NCI-H69 (cell line): ENCODE data around the gene RPS6KB2.
A peak's percentile ranks its signal among the peaks of the same experiment; 100 is the strongest.
"Not testable (repeated sequence)": the region's sequence is repeated elsewhere in the genome, so short reads cannot be mapped to it uniquely, and the experiment has no call there.

Source experiments
- DNase-seq: peaks from one replicate; lab custom pipeline; 2025; lab: John Stamatoyannopoulos, UW

RPS6KB2 gene

DNA sequence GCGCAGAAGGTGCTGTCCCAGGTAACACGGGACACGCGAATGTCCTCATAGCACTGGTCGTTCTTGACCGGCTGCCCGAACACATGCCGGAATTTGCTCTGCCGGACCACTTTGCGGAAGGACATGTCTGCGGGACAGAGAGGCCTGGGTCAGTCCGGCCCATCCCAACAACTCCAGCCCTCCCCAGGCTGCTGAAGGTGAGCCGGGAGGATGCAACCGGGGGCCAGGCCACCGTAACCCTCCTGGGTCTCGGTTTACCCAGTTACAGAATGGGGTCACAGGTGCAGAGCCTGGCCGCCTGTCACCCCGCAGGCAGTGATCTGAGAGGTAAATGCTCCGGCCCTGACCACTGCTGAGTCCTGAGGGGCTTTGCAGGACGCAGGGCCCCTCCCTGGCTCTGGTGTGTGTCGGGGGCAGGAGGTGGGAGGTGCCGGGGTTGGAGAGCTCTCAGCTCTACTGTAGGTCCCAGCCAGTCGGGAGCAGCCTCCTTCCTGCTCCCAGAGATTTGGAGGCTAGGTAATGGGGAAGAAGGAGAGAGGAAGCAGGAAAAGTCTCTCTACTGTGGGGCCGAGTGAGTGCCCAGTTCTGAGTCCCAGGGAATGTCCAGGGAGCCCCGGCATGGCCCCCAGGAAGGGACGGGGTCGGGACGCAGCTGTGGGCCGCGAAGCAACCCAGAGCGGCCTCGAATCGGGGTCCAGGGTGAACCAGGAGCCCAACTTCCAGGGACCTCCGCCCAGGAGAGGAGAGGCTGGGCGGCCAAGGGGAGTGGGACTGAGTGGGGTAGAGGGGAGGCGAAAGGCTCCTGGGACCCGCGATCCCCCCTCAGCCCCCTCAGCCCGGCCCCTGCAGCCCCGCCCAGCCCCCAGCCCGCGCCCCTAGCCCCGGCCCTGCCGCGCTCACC, 14.5 kb downstream of the RPS6KB2 start:
- DNase-seq, result peak; percentile 40

DNA sequence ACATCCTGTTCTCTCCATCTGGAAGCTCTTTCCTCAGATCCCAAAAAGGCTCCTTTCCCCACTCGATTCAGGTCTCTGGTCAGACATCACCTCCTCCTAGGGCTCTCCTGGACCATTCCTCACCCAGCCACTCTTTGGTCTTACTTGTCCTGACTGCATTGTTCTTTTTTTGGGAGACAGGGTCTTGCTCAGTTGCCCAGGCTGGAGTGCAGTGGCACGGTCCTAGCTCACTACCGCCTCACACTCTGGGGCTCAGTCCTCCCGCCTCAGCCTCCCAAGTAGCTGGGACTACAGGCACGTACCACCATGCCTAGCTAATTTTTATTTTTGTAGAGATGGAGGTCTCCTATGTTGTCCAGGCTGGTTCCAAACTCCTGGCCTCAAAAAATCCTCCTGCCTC, 17.2 kb downstream of the RPS6KB2 start:
- no peak for DNase-seq

DNA sequence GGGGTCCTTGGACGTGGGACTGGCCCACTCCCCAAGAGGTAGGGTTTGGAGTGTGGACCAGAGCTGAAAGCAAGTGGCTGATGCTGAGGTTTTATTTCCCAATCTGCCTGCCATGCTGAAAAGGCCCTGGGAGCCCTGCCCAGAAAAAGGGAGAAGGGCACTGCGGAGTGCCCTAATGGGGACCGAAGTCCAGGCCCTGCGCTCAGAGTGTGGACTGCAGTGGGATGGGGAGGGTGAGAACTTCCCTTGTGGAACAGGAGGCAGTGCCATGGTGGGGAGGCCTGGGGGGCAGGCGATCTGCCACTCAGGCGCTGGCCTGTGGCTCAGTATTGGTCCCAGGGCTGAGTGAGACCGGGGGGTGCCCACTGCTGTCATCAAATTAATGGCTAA, 19.9 kb downstream of the RPS6KB2 start:
- no peak for DNase-seq

DNA sequence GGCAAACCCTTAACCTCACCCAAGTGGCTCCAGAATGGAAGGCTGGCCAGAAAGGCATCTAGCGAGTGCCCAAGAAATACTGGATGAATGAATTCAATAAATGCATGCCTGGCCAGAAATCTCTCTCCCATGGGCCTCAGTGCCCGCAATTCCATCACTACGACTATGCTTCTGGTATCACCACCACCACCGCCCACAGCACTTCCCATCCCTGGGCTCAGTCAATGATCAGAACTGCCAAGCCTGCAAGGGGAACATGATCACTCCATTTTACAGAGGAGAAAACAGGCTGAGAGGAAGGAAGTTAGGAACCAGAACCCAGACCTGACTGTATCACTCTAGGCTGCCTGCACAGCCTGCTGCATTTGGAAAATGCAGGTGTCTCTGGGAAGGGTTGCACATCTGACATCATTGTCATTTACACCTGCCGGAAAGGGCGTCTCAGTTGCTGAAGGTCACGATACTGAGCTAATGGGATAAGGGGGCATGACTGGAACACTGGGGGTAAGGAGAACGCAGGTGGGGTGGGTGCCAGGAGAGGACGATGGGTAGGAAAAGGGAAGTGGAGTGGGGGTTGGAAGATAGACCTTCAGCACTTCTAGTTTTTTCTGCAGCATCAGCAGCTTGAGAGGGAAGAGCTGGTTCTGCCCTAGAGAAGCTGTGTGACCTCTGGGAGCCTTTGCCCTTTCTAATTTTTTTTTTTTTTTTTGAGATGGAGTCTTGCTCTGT, 21.0 kb downstream of the RPS6KB2 start:
- DNase-seq, result no peak

DNA sequence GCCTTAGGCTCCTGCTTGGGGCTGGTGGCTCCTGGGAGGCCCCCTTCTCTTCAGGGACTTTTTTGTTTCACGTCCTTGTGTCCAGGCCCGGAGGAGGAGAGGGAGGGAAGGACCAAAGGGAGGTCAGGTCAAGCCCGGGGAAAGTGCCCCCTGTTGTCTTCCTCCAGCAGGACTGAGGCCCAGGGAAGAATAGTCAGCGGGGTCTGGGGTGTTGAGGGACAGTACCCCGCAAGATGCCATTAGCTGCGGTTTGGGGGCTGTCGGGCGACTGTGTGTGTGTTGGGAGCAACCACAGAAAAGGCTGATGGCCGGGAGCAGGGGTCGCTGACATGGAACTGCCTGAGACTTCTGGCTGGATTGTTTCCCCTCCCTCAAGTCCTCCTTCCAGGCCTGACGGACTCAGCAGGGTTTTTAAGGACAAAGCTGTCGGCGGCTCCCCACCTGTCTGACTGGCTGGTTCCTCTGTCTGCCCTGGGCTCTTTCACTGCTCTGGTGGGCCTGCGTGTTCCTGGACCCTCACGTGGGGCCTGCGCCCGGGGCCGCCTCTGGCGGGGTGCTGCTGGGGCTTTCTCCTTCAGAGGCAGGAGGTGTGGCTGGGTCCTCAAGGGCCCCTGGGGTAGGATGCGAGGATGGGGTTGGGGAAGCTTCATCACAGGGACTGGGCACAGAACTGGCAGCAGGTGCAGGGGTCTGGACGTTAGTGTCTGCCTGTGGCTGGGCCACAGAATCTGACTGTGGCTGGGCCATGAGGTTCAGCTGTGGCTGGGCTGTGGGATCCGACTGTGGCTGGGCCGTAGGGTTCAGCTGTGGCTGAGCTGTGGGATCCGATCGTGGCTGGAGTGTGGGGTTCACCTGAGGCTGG, 22.7 kb downstream of the RPS6KB2 start:
- DNase-seq, result no peak

DNA sequence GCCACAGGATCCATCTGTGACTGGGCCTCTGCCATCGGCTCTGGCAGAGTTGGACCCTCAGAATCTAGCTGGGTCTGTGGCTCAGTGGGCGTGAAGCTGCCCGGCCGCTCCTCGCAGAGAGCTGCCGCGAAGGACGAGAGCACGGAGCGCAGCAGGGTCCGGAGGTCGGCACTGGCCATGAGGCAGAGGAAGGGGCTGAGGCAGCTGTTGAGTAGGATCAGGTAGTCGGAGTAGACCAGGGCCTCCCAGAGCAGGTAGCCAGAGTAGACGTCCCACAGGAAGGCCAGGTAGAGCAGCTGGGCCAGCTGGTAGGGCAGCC, 23.3 kb downstream of the RPS6KB2 start:
- DNase-seq, result no peak

DNA sequence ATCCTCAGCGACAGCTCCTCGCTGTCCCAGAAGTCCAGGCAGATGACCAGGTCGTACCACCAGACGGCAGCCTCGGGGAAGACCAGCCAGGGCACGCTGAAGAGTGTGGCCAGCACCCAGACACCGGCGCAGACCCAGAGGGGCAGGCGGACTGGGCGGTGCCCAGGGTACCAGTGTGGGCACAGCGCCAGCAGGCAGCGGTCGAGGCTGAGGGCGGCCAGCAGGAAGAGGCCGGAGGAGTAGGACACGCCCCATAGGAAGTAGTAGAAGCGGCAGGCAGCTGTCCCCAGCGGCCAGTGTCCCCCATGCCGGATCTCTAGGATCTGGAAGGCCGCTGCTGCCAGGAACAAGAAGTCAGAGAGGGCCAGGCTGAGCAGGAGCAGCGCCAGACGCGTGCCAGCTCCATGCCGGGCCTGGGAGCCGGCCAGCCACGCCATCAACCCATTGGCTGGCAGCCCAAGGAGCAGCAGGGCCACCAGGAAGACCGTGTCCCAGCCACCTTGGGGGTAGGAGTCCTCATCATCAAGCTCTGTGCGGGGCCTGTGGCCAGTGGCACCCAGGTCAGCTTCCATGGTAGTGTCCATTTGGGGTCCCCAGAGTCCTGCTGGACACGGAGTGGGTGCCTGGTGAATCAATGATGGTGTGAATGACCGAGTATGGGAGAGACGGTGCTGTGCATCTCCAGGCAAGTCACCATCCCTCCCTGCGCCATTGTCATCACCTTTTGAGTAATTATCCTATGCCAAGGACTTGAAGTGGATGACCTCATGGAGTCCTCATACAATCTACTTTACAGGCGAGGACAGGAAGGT, 24.1 kb downstream of the RPS6KB2 start, which contains the start of gene GPR152:
Gene GPR152 (minus strand): TSS at position 589 of the 812 bp plus-strand sequence. CDS start 5 bp downstream, at position 584.
- DNase-seq, result peak; percentile 68

DNA sequence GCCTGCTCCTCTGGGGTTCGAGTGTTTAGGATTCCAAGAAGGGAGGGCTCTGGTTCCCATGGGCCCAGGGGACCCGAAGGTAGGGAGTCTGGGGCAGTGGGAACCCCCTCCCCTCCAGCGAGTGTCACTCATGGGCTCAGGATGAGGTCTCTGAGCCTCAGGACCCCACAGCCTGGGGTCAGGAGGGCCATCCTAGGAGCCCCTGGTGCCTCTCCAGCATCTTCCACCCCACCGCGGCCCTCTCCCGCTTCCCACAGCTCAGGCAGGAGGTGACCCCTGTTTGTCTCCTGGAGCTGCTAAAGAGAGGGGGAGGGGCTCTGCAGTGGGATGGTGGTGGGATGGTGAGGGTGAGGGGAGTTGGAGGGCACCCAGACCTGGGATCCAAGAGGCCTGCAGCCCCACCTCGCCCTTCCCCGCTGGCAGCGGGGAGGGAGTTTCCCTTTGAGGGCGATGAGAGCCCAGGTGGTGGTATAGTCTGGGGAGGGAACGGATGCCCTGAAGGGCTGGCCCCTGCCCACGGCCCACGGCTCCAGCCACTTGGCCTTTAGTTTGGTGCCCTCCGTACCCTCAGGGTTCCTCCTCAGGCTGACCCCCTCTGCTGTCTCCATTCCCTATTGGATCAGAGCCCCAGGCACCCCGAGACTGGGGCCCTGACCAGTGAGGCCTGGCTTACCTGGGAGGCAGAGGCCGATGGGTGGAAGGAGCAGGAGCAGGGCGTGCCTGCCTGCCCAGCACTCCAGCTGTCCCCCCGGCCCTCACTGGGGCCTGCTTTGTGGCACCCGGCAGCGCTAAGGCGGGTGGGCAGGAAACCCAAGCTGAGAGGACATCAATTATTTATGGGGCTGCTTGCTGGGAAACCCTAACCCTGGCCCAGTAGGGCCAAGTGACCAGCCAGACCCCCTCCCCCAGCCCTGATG, 25.8 kb downstream of the RPS6KB2 start:
- no peak for DNase-seq

DNA sequence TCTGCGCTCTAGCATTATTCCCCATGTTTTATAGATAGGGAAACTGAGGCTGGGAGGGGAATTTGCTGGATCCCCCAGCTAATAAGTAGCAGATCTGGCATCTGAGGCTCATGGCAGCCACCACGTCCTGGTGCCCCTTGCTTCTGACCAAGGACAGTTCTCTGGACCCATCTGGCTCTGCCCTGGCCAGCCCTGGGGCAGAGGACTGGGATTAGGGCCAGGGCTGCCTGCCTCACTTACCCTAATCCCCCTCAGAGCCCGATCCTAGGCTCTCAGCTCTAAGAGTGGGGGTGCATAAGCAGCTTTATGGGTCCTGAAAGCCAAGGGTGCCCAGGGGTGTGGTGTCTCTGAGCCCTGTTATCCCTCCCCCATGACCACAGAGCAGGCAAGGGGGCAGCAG, 26.8 kb downstream of the RPS6KB2 start, which contains the start of gene CABP4:
Gene CABP4 (plus strand): TSS at position 301 of the 400 bp plus-strand sequence. CDS start 70 bp downstream, at position 371.
- no peak for DNase-seq

DNA sequence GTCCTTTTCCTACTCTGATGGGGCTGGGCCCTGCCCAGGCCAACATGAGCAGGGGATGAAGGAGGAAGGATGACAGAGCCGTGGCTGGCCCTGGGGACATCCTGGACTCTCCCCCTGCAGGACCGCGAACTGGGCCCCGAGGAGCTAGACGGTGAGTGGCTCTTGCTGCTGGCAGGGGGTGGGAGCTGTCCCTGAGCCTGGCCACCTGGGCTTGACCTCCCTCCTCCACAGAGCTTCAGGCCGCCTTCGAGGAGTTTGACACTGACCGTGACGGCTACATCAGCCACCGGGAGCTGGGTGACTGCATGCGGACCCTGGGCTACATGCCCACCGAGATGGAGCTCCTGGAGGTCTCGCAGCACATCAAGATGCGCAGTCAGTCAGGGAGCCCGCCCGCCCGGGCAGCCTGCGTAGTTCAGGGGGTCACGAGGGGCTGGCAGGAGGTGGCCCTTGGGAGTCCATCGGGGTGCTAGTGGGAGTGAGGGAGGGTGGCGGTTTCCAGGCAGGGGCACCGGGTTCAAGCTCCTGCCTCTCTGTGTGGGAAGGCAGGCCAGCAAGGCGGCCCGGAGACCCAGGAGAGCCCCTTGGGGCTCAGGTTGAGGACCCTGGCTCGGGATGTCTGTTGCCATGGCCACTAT, 27.9 kb downstream of the RPS6KB2 start:
- no peak for DNase-seq

DNA sequence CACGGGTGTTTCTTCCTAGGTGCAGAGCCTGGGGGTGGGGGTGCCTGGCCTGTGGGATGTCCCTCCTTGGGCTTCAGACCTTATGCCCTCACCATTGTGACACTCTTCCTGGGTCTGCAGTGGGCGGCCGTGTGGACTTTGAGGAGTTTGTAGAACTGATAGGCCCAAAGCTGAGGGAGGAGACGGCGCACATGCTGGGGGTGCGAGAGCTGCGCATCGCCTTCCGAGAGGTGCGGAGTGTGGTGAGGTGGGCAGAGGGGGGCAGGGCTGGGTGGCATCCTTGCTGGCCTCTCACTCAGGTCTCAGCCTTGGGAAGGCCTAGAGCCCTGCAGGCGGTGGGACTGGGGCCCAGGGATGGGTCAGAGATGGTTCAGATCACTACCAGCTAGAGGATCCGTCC, 29.2 kb downstream of the RPS6KB2 start:
- no peak for DNase-seq

DNA sequence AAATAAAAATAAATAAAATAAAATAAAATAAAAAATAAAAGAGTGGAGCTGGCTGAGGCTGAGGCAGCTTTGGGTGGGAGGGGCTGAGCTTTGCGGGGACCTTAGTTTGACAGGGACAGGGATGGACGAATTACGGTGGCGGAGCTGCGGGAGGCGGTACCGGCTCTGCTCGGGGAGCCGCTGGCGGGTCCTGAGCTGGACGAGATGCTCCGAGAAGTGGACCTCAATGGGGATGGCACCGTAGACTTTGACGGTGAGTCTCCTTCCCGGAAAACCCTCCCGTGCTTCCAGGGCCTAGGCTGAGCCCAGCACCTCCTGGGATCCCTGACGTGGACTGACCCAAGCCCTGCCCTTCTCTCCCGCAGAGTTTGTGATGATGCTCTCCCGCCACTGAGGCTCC, 30.0 kb downstream of the RPS6KB2 start:
- no peak for DNase-seq

DNA sequence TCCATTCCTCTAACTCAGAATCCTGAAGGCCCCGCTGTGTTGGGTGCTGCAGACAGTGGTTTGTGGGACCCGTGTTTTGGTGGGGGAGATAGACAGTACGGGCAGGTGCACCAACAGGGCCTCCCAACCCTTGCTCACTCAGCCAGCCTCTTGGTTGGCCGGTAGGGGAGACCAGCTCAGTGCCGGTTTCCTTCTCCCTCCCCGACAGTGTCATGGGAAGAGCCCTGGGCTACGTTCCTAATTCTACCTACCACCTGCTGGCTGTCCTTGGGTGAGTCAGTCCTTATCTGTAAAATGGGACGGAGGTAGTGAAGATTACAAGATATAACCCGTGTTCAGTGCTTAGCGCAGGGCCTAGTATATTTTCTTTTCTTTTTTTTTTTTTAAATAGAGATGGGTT, 34.9 kb downstream of the RPS6KB2 start:
- DNase-seq, result no peak

DNA sequence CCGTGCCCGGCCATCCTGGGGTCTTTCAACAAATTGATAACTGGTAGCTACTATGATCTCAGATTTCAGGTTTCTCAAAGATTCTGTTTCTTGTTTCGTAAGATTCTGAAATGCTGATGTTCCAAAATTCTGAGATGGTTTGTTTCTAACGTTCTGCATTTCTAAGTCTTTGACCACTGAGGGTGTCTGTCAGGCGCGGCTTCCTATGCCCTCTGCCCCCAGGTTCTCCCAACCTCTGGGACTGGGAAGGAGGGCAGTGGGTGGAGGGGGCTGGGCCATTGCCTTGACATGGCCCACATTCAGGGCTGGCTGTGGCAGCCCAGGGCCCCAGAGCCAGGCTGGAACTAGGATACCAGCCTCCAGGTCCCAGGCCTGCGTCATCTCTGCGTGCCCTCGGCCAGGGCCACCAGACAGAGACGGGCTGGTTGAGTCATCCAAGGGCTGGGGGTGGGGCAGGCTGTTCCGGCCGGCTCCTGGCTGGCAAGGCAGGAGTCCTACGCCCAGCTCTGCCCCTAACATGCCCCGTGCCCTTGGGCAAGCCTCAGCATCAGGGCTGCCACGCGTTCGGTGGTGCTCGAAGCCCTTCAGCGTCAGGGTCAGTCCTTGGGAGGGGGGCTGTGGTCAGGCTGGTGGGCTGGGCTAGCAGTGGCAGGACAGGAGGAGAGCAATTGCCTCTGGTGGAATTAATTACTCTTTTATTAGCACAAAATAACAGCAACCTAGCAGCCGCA, 35.6 kb downstream of the RPS6KB2 start:
- no peak for DNase-seq

DNA sequence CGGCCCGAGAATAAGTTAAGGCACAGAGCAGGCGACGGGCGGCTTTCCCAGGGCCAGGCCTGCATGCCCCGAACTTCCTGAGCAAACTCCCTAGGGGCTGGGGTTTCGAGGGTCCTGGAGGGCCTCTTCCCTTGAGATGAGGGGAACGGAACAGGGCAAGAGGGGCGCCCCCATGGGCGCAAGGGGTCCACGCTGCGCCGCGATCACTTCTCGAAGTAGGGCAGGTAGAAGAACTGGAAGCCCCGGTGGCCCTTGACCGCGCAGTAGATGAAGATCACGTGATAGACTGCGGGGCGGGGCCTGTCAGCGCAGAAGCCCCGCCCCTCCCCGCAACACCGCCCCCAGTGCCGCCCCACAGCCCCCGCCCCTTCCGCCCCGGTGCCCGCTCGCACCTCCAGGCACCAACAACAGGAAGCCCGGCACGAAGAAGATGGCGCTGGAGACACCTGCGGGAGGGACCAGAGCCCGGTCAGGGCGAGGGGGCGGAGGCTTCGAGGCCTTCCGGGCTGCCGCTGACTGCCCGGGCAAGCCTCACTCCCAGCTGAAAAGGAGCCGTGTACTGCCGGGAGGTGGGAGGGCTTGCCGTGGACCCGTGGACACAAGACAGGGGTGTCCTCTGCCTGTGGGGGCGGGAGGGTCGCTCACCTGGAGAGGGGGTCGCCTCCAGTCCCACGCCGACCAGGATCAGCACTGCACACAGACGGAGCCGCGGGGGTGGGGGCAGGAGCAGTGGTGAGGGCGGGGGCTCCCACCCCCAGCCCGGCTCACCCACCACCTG, 36.3 kb downstream of the RPS6KB2 start:
- DNase-seq, result peak; percentile 95

DNA sequence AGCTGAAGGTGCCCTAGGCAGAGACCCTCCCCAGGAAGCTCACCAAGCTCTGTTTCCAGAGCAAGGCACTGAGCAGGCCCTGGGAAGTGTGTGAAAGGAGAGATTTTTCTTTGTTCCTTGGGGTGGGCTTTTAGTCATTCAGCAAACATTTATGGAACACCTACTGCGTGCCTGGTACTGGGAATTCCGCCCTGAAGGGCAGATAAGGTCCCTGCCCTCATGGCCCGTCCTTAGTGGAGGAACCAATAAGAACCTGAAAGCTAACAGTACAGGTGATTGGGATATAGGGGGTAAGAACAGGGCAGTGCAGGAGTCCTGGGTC, 36.9 kb downstream of the RPS6KB2 start:
- DNase-seq, result no peak

DNA sequence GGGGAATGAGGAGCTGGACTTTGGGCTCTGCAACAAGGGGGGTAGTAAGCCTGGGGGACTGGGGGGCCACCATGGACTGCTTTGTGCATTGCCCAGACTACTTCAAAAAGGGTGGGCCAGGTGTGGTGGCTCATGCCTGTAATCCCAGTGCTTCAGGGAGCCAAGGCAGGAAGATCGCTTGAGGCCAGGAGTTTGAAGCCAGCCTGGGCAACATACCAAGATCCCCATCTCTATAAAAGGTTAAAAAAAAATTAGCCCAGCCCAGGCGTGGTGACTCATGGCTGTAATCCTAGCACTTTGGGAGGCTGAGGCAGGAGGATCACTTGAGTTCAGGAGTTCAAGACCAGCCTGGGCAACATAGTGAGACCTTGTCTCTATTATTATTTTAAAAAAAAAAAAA, 37.2 kb downstream of the RPS6KB2 start:
- DNase-seq, result not testable (repeated sequence)

DNA sequence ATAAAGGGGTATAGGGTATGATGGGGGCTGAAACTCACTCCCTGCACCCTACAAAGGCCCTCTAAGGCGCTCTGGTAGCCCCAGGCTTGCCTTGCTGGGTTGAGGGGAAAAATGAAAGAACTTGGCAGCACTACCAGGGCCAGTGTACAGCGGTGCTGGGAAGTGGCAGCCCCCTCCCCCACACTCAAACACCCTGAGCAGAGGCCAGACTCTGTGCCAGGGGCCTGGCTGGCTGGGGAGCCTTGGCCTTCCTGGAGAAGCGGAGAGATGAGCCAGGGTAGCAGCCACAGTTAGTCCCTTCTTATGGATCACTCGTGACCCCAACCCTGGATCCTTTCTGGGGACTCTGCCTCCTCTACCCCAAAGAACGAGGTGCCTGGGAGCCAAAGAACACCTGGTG, 38.1 kb downstream of the RPS6KB2 start:
- DNase-seq, result no peak
